Measurements from ENCODE around the gene PPM1H.
"Not testable (repeated sequence)": the region's sequence is repeated elsewhere in the genome, so short reads cannot be mapped to it uniquely, and the experiment has no call there.

PPM1H gene, protein sequence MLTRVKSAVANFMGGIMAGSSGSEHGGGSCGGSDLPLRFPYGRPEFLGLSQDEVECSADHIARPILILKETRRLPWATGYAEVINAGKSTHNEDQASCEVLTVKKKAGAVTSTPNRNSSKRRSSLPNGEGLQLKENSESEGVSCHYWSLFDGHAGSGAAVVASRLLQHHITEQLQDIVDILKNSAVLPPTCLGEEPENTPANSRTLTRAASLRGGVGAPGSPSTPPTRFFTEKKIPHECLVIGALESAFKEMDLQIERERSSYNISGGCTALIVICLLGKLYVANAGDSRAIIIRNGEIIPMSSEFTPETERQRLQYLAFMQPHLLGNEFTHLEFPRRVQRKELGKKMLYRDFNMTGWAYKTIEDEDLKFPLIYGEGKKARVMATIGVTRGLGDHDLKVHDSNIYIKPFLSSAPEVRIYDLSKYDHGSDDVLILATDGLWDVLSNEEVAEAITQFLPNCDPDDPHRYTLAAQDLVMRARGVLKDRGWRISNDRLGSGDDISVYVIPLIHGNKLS

DNA sequence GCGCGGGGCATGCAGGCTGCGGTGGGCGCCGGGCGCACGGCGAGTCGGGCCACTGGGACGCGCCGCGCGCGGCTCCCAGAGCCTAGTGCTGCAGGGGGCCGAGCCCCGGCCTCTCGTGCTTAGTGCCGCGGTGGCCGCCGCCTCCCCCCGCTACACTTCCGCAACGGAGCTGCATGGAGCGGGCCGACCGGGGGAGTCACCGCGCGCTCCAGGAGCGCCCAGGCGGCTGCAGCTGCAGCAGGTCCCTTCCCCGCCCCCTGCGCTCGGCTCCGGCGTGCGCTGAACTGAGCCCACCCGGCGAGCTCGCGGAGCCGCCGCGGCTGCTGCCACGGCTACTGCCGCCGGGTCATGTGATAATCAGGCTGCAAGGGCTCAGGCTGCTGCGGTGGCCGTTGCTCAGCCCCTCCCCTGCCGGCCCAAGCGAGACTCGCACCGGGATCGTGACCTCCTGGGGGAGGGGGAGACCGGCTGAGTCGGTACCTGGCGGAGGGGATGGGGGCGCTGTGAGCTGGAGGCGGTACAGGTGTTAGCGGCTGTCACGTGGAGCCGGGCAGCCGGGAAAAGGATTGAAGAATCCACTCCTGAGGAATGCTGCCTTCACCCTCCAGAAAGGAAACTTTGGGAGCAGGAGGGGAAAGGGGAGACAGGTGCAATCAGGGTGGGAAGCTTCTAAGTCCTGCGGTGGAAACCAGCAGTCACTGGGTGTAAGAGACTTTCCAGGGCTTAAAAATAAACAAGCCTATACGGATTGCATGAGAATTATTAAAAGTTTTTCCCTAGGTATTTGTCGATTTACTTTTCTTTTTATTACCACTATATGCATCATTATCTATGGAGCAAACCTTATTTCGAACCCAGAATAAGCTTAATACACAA is at the start of gene PPM1H:
Gene PPM1H (minus strand): TSS at position 352 of the 876 bp plus-strand sequence. CDS start 414 bp downstream, outside the sequence.
- peak; percentile 45 for DNase-seq (ENCODE audit: low spot score)

DNA sequence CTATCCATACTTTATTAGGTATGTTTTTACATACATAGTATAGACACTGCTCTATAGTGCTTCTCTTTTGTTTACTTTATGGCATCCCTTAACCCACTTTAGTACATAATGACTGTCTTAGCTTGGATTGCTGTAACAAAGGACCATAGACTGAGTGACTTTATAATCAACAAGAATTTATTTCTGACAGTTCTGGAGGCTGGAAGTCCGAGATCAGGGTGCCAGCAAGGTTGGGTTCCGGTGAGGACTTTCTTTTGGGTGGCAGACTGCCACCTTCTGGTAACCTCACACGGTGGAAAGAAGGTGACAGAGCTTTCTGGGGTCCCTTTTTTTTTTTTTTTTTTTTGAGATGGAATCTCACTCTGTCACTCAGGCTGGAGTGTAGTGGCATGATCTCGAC is 48.6 kb upstream of the PPM1H start:
- DNase-seq (ENCODE audit: low spot score): no peak

DNA sequence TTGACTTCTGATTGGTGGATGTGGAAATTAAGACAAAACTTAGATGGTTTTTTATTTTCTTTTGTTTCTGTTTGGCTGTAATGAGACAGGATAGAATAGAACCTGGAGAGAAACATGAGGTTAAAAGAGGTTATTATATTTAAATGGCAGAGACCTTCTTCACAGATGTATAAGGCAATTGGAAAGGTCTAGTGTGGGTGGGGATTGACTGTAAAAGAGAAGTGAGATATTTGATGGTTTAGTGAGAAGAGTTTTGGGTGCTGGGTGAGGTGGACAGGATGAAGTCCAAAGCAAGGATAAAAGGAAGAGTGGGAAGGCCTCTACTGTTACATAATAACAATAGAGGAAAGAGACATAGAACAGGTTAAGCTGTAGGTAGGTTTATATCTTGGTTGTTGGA is 43.8 kb upstream of the PPM1H start:
- no peak for DNase-seq (ENCODE audit: low spot score)

DNA sequence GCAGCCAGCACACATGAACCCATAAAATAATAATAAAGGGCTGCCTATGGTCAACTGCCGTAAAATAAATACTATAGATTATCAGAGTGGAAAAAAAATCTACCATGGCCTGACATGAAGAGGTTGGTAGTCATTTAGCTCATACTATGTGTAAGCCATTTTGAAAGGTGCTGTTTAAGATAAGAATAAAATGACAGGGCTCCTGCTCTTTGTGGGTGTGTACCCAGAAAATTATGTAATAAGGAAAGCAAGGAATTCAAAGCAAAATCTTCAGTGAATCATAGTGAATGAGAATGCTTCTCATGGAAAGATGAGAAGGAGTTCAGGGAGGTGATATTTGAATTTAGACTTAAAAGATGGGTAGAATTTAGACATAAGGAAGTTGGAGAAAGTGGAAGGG is 42.9 kb upstream of the PPM1H start:
- no peak for DNase-seq (ENCODE audit: low spot score)

DNA sequence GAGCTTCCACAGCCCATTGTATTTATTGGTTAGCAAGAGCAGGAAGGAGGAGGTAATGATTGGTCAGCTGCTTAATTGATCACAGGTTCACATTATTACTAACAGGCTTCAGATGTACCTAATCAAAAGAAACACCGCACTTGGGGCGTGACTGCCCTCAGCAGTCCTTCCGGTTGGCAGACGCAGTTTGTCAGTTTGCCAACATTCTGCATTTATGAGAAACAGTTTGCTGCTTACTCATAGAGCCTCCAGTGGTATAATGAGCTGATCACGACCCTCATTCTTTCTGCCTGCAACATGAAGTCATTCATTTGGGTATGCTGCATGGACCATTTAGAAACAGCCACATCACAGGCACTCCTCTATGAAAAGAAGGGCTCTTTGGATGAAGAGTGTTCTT is 42.5 kb upstream of the PPM1H start:
- DNase-seq (ENCODE audit: low spot score): peak; percentile 24

DNA sequence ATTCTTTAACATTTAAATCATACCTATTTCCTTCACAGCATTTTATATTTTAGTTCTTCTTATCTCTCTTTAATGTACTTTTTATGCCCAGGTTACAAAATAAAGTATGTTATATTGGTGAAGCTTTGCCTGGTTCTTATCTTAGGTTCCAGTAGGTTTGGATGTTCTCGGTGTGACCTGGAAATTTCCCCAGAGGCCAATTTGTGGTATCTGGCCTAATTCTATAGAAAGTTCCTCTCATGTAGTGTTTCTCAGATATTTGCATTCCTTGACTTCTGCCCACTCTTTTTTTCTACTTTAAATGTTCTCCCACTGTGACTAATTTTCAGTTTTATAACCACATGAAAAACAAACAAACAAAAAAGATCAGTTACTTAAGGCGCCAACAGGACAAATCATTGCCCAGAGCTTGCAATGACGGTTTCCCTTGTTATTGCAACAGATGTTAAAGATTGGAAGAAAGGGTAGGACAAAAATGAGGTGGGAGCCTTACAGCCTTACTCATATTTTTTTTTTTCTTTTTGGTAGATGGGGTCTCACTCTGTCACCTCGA is 41.2 kb upstream of the PPM1H start:
- no peak for DNase-seq (ENCODE audit: low spot score)

DNA sequence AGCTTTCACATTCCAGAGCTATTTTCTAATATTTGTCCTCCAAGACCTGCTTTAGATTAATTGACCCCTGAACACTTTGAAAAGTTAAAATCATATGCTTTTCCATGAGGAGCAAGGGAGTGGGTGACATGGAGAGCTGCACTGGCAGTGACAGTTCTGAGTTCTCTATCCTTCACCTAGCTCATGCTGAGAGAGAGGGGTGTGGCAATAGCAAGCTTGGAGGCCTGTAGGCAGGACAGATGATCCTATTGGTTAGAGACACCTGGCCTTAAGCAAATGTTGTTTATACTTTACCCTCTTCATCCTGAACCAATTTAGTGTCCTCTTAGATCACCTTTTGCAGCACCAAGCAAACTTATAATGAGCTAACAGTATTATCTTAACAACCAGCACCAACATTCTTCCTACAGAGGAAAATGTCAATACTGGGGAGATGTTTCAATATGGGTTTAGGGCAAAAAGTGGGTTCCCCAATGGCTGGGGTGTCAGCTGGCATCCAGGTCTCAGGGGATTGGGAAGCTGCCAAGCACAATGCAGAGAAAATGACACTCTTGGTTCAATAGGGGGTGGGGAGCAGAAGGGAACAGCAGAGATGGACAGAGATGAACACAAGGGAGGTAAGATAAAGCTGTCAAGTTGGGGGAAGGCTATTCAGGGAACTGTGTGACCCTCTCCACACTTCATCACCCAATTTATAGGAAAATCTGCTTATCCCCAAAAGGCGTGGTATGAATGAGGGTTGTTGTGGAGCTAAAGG is 37.0 kb upstream of the PPM1H start:
- DNase-seq (ENCODE audit: low spot score): no peak

DNA sequence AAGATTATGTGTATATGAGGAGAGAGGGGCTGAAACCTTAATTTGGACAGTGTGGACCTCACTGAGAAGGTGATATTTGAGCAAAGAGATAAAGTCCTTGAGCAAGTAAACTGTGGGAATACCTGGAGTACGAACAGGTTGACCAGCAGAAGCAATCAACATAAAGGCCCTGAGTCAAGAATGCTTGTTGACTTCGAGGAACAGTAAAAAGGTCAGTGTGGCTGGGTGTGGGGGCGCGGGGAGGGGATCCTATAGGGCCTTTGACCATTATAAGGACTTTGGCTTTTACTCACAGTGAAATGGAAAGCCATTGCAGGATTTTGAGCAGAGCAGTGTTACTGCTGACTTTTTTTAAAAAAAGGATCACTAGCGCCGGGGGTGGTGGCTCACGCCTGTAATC is 34.7 kb upstream of the PPM1H start:
- DNase-seq (ENCODE audit: low spot score): no peak

DNA sequence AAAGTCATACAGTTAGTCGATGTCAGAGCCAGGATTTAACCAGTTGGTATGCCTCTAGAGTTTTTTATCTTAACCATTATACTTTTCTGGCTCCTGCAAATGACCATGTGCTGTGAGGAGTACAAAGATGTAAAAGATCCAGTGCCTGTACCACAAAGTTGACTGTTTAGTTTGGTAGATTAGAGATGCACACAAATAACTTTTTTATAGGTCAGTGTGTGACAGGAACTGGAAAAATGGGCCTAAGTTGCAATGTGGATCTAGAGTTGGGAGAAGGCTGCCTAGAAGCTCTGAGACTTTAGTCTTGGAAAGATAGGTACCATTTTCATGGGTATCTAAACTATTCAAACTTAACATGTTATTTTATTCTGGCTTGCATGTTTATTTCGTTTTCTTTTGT is 32.8 kb upstream of the PPM1H start:
- DNase-seq (ENCODE audit: low spot score): no peak

DNA sequence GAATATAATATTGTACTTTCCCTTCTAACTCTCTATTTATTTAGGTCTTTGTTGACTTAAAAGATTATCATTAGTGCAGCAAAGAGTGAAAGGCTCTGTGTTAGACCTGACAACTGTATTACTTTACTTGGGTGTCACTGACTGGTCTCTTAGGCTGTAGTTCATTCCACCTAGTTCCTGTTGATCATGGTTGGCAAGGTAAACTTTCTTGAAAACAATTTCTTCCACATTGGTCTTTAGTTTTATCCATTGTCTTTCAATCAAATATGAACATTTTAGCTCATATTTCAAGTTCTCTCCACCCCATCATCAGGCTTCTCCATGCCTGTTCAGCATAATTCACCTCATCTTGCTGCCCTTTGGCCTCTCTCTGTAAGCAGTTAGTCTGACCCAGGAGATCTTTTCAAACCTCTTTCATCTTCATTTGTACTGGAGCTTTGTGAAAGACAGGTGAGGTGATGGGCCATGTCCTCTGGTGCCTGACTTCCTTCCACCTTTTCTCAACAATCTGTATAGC is 32.1 kb upstream of the PPM1H start:
- DNase-seq (ENCODE audit: low spot score): no peak

DNA sequence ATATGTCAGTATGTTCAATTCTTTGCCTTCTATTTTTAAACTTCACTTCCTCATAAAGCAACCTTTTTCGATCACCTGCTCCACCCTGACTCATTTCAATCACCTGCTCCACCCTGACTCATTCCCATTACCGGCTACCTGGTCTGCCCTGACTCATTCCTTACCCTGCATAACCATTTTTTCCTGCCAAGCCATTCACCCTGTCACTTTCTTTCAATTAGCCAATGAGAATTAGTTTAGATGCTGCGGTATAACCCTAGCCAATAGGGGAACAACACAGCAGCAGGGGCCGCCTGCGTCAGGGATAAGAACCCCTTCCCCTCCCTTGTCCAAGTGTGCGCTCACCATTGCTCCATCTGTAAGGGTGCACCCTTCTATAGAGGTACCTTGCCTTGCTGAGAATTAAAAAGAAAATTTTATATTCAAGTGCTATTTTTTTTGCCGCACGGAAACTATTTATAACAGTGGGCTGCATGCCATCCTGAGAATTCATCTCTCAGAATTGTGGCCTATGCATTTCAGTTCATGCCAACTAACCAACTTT is 31.6 kb upstream of the PPM1H start:
- not testable (repeated sequence) for DNase-seq (ENCODE audit: low spot score)

DNA sequence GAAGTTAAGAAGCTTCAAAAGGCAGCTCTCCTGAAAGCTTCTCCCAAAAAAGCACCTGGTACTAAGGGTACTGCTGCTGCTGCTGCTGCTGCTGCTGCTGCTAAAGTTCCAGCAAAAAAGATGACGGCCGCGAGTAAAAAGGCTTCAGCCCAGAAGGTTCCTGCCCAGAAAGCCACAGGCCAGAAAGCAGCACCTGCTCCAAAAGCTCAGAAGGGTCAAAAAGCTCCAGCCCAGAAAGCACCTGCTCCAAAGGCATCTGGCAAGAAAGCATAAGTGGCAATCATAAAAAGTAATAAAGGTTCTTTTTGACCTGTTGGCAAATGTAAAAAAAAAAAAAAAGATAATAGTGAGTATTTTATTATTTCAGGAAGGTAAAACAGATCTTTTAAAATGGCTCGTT is 30.8 kb upstream of the PPM1H start:
- DNase-seq (ENCODE audit: low spot score): not testable (repeated sequence)

DNA sequence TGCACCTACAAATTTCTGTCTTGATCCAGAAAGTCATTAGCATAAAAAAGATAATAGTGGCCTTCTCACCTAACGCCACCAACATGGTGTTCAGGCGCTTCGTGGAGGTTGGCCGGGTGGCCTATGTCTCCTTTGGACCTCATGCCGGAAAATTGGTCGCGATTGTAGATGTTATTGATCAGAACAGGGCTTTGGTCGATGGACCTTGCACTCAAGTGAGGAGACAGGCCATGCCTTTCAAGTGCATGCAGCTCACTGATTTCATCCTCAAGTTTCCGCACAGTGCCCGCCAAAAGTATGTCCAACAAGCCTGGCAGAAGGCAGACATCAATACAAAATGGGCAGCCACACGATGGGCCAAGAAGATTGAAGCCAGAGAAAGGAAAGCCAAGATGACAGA is 30.3 kb upstream of the PPM1H start:
- DNase-seq (ENCODE audit: low spot score): not testable (repeated sequence)

DNA sequence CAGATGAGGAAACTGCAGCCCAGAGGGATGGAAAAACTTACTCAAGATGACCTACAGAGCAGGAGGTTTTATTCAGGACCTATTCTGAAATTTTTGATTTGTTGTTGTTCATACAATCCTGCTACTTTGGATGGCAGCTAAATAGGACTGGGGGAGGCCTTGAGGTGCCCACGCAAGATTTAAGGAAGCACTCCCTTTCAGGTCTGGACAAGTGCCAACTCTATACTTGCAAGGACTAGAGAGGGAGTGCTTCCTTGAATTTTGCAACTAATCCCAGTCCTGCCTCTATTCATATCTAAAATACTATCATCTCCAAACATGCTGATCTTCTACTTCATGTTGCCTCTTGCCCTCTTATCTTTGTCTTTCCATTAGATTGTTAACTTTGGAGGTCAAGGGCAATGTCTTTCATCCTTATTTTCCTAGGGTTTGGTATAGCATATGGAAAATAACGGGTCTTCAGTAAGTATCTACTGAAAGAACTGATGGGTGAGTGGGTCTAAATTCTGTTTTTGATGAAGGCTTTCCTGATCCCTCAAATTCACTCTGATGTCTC is 28.6 kb upstream of the PPM1H start:
- DNase-seq (ENCODE audit: low spot score): no peak

DNA sequence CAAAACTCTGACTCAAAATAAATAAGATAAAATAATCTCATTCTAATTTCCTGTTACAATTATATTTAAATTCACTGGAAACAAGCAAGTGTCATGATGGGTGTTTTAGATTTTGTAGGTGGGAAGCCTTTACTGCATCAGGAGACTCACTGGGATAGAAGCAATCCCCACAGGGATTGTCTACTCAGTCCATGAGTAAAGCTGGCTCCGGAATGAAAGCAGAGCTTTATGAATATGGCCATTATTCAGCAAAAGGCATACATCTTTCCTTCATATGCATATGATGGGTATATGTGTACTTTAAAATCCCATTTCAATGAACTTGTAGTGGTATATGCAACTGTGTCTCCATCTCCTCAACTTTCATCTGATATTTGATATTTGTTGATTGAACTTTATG is 25.4 kb upstream of the PPM1H start:
- DNase-seq (ENCODE audit: low spot score): peak; percentile 20

DNA sequence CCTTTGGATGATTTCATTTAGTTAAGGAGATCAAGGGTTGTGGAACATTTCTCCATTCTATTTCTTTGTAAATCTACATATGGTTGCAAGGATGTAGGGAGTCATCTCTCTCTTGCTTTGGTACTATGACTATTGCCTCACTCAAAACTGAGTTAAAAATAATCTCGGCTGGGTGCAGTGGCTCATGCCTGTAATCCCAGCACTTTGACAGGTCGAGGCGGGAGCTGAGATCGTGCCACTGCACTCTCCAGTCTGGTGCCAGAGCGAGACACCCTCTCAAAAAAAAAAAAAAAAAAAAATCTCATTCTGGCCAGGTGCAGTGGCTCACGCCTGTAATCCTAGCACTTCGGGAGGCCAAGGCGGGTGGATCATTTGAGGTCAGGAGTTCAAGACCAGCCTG is 24.8 kb upstream of the PPM1H start:
- DNase-seq (ENCODE audit: low spot score): no peak

DNA sequence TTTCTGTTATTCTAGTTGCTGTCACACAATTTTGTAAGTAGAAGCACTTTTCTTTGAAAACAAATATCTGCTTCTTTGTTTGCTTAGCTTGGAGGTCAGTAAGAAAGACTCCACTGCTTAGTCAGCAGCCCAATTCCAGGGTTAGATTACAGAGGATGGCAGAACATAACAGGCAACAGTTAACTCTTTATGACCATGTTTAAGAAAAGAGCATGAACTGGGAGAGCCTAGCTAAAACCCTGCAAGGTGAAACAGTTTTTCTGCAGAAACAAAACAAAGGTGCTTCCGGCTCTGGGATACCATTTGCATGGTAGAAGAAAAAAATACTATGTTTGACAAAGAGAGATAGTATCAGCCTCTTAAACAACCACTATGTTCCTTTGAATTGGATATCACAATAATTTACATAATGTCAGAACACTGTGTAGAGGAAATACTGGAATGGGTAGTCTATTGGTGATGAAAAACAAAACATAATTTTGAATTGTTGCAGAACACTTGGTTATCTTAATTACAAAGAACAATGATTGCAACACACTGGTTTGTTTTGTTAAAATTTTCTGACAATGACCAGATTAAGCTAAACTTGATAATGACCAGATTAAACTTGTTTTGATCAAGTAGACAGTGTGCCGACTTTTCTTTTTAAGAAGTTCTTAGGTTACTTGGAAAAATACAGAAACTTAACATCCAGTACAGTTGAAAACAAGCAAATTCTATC is 22.4 kb upstream of the PPM1H start:
- no peak for DNase-seq (ENCODE audit: low spot score)

DNA sequence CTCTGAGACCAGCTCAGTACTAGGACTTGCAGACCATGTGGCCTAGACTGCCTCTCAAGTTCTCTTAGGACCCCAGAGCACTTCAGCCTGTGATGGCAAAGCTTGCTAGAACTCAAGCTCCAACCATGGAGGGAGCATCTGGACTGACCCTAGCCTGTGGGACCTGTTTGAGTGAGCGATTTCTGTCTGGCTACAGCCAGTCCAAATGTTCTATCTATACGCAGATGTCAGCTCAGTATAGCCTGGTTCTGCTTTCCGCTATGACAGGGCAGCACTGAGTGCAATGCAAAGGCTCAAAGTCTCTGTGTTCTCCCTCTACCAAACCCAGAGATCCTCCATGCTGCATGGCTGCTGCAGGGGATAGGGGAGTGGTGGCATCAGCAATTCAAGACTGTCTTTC is 20.7 kb upstream of the PPM1H start:
- no peak for DNase-seq (ENCODE audit: low spot score)

DNA sequence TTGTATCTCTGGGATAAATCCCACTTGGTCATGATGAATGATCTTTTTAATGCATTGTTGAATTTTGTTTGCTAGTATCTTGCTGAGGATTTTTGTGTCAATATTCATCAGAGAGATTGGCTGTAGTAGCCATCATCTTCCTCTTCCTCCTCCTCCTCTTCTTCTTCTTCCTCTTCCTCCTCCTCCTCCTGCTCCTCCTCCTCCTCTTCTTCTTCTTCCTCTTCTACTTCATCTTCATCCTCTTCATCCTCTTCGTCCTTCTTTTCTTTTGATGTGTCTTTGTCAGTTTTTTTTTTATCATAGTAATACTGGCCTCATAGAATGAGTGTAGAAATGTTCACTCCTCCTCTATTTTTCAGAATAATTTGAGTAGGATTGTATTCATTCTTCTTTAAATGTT is 15.4 kb upstream of the PPM1H start:
- DNase-seq (ENCODE audit: low spot score): no peak

DNA sequence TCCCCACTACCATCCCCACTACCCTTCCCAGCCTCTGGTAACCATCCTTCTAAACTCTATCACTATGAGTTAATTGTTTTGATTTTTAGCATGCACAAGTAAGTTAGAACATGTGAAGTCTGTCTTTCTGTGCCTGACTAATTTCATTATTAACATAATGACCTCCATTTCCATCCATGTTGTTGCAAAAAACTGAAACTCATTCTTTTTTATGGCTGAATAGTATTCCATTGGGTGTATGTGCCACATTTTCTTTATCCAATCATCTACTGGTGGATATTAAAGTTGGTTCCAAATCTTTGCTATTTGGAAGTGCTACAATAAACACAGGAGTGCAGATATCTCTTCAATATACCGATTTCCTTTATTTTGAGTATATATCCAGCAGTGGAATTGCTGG is 13.2 kb upstream of the PPM1H start:
- no peak for DNase-seq (ENCODE audit: low spot score)

All from COLO829 (cell line).